Ishikawa (cell line): ENCODE data around the gene LRRC28.

Experiments used
- CEBPB ChIP-seq: IDR thresholded peaks from 2 replicates; pipeline ENCODE4 v1.6.1; 2012
- CREB1 ChIP-seq: IDR thresholded peaks from 2 replicates; pipeline ENCODE4 v1.6.1; 2012; ENCODE audit warnings: low read depth
- EGR1 ChIP-seq: IDR thresholded peaks from 2 replicates; pipeline ENCODE4 v1.6.1; 2012
- EP300 ChIP-seq: IDR thresholded peaks from 2 replicates; pipeline ENCODE4 v1.6.1; 2012; ENCODE audit warnings: borderline replicate concordance
- FOXM1 ChIP-seq: IDR thresholded peaks from 2 replicates; pipeline ENCODE4 v1.6.1; 2012; ENCODE audit warnings: low read depth, borderline replicate concordance
- MAX ChIP-seq: IDR thresholded peaks from 2 replicates; pipeline ENCODE4 v1.6.1; 2012
- NFIC ChIP-seq: IDR thresholded peaks from 2 replicates; pipeline ENCODE4 v1.6.1; 2012
- RAD21 ChIP-seq: IDR thresholded peaks from 2 replicates; pipeline ENCODE4 v1.6.1; 2012; ENCODE audit warnings: low read depth
- REST ChIP-seq: IDR thresholded peaks from 2 replicates; pipeline ENCODE4 v1.6.1; 2012; ENCODE audit warnings: low read depth, mild to moderate bottlenecking
- TAF1 ChIP-seq: IDR thresholded peaks from 2 replicates; pipeline ENCODE4 v1.6.1; 2012; ENCODE audit warnings: low read depth, mild to moderate bottlenecking
- USF1 ChIP-seq: IDR thresholded peaks from 2 replicates; pipeline ENCODE4 v1.6.1; 2012
- YY1 ChIP-seq: IDR thresholded peaks from 2 replicates; pipeline ENCODE4 v1.6.1; 2012; ENCODE audit warnings: low read depth
- ZBTB7A ChIP-seq: IDR thresholded peaks from 2 replicates; pipeline ENCODE4 v1.6.1; 2012; ENCODE audit warnings: low read depth

DNA sequence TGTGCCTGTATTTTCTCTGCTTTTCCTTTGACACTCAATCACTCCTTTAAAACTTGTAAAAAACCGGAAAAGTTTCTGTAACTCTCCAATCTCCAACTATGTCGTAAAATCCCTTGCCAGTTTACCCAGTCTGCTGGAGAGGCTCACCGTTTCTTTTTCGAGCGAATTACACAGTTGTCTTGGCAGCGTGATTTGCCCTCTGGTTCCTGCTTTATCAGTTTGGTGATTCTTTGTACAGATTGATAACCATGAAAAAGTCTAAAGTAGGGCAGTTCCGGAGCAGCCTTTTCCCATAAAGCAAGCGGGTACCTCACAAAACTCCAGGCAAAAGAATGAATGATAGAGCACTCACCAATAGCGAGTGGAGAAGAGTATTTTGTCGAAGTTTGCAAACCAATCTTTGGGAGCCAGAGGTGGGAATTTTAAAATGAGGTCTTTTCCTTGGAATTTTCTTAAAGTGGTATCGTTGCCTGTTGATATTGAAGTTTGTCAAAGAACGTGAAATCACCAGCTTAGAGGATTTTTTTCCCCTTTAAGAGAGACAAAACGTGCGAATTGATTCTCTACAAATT, 1.9 kb upstream of the LRRC28 start, which contains the start of gene TTC23:
- TF ChIP-seq YY1 (no peak), NFIC (no peak), USF1 (no peak), RAD21 (no peak), CREB1 (peak; percentile 39; the same call in 1 of the 2 replicates), EP300 (no peak), REST (no peak), MAX (peak; percentile 79), CEBPB (no peak), TAF1 (peak; percentile 25; the same call in 1 of the 2 replicates), ZBTB7A (no peak), FOXM1 (no peak), EGR1 (no peak)
